Vagina (tissue), 2 donors: ENCODE measurements around the gene SLC29A3.

Experiments
- CTCF ChIP-seq, 3 experiments: fragments of 450-650 bp in 2 of 3; fragments of 200-600 bp in 1 of 3; sonication (generic) in 1 of 3; IDR thresholded peaks; one replicate each; pipeline ENCODE4 v1.5.1; 2017 to 2019; ENCODE audit warnings: antibody characterized with exemption in 3 of 3, mild to moderate bottlenecking in 2 of 3, moderate library complexity in 2 of 3
- POLR2A ChIP-seq, 2 donors: fragments of 450-650 bp; IDR thresholded peaks; one replicate each; pipeline ENCODE4 v1.6.1; 2017; ENCODE audit warnings: antibody characterized with exemption in 2 of 2, mild to moderate bottlenecking in 2 of 2, moderate library complexity in 2 of 2

- TF ChIP-seq POLR2A (IDR thresholded peaks at IDR 0.05) (no peak), CTCF (IDR thresholded peaks at IDR 0.05) (no peak)
These were observed 69.7 kb downstream of the SLC29A3 start for GRCh38 chr10:71388583-71389310.
